GM23248 (cell line): ENCODE measurements around the gene PDIA5.

ENCODE experiments used
- EZH2 ChIP-seq: fragments of 200-600 bp; sonication (generic); IDR thresholded peaks from 2 replicates; pipeline ENCODE4 v1.6.1; 2018; ENCODE audit warnings: antibody characterized with exemption, mild to moderate bottlenecking; ENCODE audit not compliant: insufficient read depth, poor library complexity, severe bottlenecking
- EZH2phosphoT487 ChIP-seq: fragments of 200-600 bp; sonication (generic); IDR thresholded peaks from 2 replicates; pipeline ENCODE4 v1.6.1; 2018; ENCODE audit warnings: antibody characterized with exemption, moderate library complexity, mild to moderate bottlenecking, low read depth; ENCODE audit not compliant: insufficient read depth

DNA sequence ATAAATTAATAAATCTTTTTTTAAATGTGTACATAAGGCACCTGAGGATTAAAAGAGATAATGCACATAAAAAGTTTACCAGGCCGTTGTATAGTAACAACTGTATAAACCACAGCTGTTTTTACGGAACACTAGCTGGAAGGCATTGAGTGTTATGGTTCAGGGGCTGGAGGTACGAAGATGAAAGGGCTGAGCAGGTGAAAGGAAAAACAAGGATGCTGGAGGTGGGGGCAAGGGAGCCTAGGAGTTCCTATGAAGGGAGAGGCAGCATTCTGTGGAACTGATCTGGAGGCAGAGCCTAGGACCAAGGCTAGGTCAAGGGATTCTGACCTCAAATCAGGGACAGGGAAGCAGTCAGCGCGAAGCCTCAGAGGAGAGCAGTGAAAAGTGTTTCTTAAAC, 47.2 kb upstream of the PDIA5 start:
- TF ChIP-seq EZH2 = no peak
- no peak for TF ChIP-seq EZH2phosphoT487
